Activated CD4-positive, alpha-beta T cell treated with anti-CD3 and anti-CD28 coated beads for 36 hours (primary cell): ENCODE measurements around the gene SHPK. TPM values are rescaled to one million over a fixed set of nuclear protein-coding genes. Genes with fewer than 3 reads are reported as not detected.
"Not testable (repeated sequence)": the region's sequence is repeated elsewhere in the genome, so short reads cannot be mapped to it uniquely, and the experiment has no call there.

Experiments
- ATAC-seq: fragments of 200-7000 bp; cut with Tn5 transposase; one replicate; pipeline ENCODE4 v1.10.0; 2021; ENCODE audit warnings: mild to moderate bottlenecking, moderate library complexity
- CTCF ChIA-PET: fragments of 350-600 bp; sonication (Branson Sonifier 250); formaldehyde crosslinking; loops from one replicate; lab custom pipeline; 2021; ENCODE audit warnings: antibody characterized with exemption; lab: Charles Lee
- POLR2A ChIA-PET: fragments of 350-600 bp; sonication (Branson Sonifier 250); formaldehyde crosslinking; loops from one replicate; lab custom pipeline; 2021; ENCODE audit warnings: antibody characterized with exemption, inconsistent platforms; lab: Charles Lee
- DNase-seq: peaks from one replicate; pipeline ENCODE4 v3.0.0-alpha.2; 2020
- H3K27ac Mint-ChIP-seq: one replicate; pipeline ENCODE4 v1.8.0; 2021; ENCODE audit warnings: mixed read lengths
- H3K27me3 Mint-ChIP-seq: one replicate; pipeline ENCODE4 v1.8.0; 2021; ENCODE audit warnings: mixed read lengths
- H3K36me3 Mint-ChIP-seq: one replicate; pipeline ENCODE4 v1.8.0; 2021; ENCODE audit warnings: low read depth, mixed read lengths
- H3K4me1 Mint-ChIP-seq: one replicate; pipeline ENCODE4 v1.8.0; 2021; ENCODE audit warnings: mixed read lengths
- H3K4me3 Mint-ChIP-seq: one replicate; pipeline ENCODE4 v1.8.0; 2021; ENCODE audit warnings: mild to moderate bottlenecking, moderate library complexity, mixed read lengths
- H3K9me3 Mint-ChIP-seq: one replicate; pipeline ENCODE4 v1.8.0; 2021; ENCODE audit warnings: low read depth, mixed read lengths
- intact Hi-C, 2 experiments: fragments of 100-400 bp; cut with DNase I in 1 of 2; cut with micrococcal nuclease in 1 of 2; formaldehyde crosslinking; loops; one replicate each; pipeline versions ENCODE4 v1.14.2 to v1.15.1; 2022 to 2024; cut with DNase I, micrococcal nuclease
- total RNA-seq, 2 experiments: library from RNA; stranded (reverse); gene quantifications; one replicate each; pipeline ENCODE4 v1.2.3, GENCODE V29; 2021

The SHPK gene
- total RNA-seq, 2 experiments from 2014 or later = 12.5 to 15.0 TPM

DNA sequence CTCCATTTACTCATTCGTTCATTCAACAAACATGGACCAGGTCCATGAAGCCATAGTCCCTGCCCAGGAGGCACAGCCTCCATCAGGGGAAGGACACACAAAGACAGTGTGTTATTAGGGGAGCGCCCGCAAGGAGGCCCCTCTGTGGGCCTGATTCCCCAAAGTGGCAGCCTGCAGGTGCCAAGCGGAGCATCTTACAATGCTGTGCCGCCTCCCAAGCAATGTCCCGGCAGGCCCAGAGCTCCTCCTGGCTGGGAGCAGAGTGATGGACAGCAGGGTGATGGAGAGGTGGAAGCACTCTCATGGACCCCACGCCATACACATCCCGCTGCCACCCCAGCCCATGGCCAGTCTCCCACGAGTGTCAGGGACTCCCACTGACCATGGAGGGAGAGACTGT, 52.6 kb downstream of the SHPK start:
- ChIA-PET POLR2A (interaction anchor here (0.7 kb wide), 1 partner anchor 11 kb away, joined by 3 read pairs; no protein-coding TSS in a partner anchor), CTCF (no interaction called here)
- DNase-seq (no peak), ATAC-seq (no peak)
- Mint-ChIP-seq H3K4me1 (no peaks in the 10 kb centered on the region), H3K9me3 (no peaks in the 10 kb centered on the region), H3K4me3 (no peak overlapping the region), H3K27ac (no peak overlapping the region), H3K36me3 (peaks cover 6% of the 10 kb centered on the region), H3K27me3 (no peaks in the 10 kb centered on the region)
- intact Hi-C loops = no loop called here

DNA sequence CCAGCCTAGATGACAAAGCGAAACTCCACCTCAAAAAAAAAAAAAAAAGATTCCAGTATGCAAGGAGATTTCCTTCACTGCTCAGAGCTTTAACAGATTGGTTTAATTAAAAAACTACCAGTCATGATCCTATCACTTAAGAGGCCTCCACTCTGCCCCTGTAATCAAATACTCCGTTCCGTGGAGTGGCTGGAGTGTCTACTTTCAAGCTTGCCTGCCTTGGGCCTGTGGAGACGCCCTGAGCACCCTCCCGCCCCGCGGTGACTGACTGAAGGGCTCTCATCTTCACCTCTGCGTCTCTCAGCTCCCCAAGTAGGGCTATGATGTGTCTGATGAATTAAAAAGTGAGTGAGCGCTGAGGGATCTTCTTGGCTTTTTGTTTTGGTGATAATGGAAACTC, 53.1 kb downstream of the SHPK start:
- intact Hi-C loops = no loop called here
- H3K9me3 Mint-ChIP-seq = no peaks in the 10 kb centered on the region
- H3K4me3 Mint-ChIP-seq = no peak overlapping the region
- ATAC-seq (no peak), DNase-seq (no peak)
- ChIA-PET CTCF (interaction anchor here (0.6 to 1.0 kb wide), 2 partner anchors 255 to 264 kb away, joined by 3 read pairs; no protein-coding TSS in a partner anchor), POLR2A (interaction anchor here (0.7 kb wide), 1 partner anchor 11 kb away, joined by 3 read pairs; no protein-coding TSS in a partner anchor)
- H3K4me1 Mint-ChIP-seq = no peaks in the 10 kb centered on the region
- H3K27ac Mint-ChIP-seq = no peak overlapping the region
- H3K27me3 Mint-ChIP-seq = no peaks in the 10 kb centered on the region
- H3K36me3 Mint-ChIP-seq = peaks cover 6% of the 10 kb centered on the region

DNA sequence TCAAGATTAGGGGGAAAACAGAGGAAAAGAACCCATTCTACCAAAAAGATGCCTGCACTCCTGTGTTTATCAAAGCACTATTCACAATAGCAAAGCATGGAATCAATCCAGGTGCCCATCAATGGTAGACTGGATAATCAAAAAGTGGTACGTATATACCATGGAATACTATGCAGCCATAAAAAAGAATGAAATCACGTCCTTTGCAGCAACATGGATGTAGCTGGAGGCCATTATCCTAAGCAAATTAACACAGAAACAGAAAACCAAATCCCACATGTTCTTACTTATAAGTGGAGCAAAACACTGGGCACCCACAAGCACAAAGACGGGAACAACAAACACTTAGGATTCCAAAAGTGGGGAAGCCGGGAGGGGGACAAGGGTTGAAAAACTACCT, 57.4 kb downstream of the SHPK start:
- H3K4me3 Mint-ChIP-seq, ATAC-seq, POLR2A ChIA-PET, intact Hi-C loops, DNase-seq, H3K27ac Mint-ChIP-seq, H3K27me3 Mint-ChIP-seq, CTCF ChIA-PET, H3K4me1 Mint-ChIP-seq, H3K36me3 Mint-ChIP-seq, H3K9me3 Mint-ChIP-seq: not testable (repeated sequence)

DNA sequence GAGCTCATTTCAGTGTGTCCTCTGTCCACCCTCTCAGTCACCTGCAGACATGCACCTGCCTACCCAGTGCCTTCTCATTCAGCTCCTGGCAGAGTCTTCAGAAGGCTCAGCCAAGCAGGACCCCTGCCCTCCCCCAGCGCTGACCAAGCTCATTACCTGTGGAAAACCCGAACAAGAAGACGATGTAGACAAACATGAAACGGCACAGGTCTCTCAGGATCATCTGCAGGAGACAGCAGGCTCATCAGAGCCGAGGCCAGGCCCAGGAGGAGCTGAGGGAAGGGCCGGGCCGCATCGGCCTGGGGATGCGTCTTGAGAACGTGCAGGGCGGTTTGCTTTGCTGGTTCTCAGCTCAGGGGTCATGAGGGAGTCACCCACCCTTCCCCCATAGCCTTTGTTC, 59.1 kb downstream of the SHPK start:
- CTCF ChIA-PET = no interaction called here
- no peak for ATAC-seq
- no peak overlapping the region for H3K27ac Mint-ChIP-seq
- no peaks in the 10 kb centered on the region for H3K4me1 Mint-ChIP-seq
- H3K36me3 Mint-ChIP-seq = peaks cover 3% of the 10 kb centered on the region
- H3K27me3 Mint-ChIP-seq = no peaks in the 10 kb centered on the region
- POLR2A ChIA-PET = no interaction called here
- no peak for DNase-seq
- no peaks in the 10 kb centered on the region for H3K9me3 Mint-ChIP-seq
- H3K4me3 Mint-ChIP-seq = no peak overlapping the region
- intact Hi-C loops = no loop called here

DNA sequence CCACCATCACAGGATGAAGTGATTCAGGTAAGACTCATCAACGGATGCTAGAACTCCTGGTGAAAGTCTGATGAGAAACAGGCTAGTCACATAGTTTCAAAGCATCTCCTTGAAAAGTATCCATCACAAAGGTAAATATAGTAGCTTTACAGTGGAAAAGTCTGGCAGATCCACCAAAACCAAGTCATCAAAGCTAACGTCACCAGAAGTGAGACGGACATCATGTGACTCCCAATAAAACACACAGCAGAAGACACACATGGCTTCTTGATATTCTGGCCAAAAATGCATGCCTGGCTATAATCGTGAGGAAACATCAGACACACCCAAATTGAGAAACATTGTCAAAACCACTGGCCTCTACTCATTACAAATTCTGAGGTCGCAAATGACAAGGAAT, 60.5 kb downstream of the SHPK start:
- ATAC-seq = no peak
- DNase-seq = no peak

DNA sequence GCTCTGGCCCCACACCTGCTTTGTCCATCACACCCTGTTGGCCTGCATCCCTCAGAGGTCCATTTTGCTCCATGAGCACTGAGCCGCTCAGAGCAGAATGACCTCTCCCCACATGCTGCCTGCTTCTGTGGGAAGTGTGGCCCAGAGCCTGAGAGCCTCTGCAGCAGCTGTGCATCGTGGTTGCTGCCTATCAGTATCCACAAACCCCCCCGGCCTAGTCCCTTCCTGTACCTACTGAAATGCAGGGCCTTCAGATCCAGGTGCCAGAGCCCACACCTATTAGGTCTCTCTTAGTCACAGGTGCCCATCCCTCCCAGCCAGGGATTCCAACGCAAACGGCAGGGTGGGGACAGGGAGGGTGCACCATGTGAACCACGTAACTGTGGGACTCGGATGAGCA, 61.8 kb downstream of the SHPK start:
- Mint-ChIP-seq H3K27ac (no peak overlapping the region), H3K27me3 (no peaks in the 10 kb centered on the region), H3K4me1 (no peaks in the 10 kb centered on the region), H3K9me3 (no peaks in the 10 kb centered on the region), H3K36me3 (peaks cover 3% of the 10 kb centered on the region), H3K4me3 (no peak overlapping the region)
- no peak for ATAC-seq
- intact Hi-C loops = no loop called here
- ChIA-PET POLR2A (interaction anchor here (0.6 kb wide), 2 partner anchors 14 to 18 kb away, joined by 3 to 5 read pairs; no protein-coding TSS in a partner anchor), CTCF (no interaction called here)
- no peak for DNase-seq

More for the DNA sequence above, 60.5 kb downstream of the SHPK start:
- CTCF ChIA-PET = interaction anchor here (0.6 kb wide), 1 partner anchor 865 kb away, joined by 3 read pairs; no protein-coding TSS in a partner anchor
- POLR2A ChIA-PET = no interaction called here
- Mint-ChIP-seq H3K27ac (no peak overlapping the region), H3K36me3 (peaks cover 3% of the 10 kb centered on the region), H3K4me1 (no peaks in the 10 kb centered on the region), H3K4me3 (no peak overlapping the region), H3K27me3 (no peaks in the 10 kb centered on the region), H3K9me3 (no peaks in the 10 kb centered on the region)
- intact Hi-C loops = no loop called here

DNA sequence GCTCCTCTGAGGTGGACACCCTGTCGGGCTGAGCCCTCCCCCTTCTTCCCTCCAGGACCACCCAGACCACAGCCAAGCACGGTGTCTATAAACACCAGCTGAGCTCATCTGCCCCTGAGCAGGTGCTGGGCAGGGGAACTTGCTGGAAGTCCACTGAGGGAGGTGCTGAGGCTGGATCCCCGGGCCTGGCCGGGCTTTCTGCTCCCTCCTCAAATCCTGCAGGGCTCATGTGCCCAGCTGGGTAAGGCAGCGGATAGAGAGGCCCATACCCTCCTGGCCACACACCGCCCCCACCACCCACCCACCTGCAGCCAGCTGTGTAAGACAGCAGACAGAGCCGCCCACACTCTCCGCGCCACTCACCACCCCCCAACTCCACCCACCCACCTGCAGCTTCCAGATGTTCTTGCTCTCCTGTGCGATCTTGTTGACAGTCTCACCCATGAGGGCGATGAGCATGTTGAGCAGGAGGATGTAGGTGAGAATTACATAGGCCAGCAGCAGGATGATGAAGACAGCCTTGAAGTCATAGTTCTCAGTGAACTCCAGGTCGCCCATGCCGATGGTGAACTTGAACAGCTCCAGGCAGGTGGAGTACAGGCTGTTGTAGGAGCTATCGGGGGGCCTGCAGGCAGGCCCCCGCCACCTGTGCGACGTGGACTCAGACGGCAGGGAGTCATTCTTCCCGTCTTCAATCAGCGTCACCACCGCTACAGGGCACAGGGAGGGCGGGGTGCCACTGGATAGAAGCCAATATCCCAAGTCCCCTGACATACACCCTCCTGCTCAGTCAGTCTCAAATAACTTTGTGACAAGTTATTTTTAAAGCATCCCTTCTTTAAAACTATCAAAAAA, 62.6 kb downstream of the SHPK start:
- ChIA-PET POLR2A (interaction anchor here (0.6 kb wide), 1 partner anchor 19 kb away, joined by 3 read pairs; no protein-coding TSS in a partner anchor), CTCF (no interaction called here)
- Mint-ChIP-seq H3K27ac (no peak overlapping the region), H3K4me1 (no peaks in the 10 kb centered on the region), H3K9me3 (no peaks in the 10 kb centered on the region), H3K36me3 (peaks cover 3% of the 10 kb centered on the region), H3K4me3 (no peak overlapping the region), H3K27me3 (no peaks in the 10 kb centered on the region)
- intact Hi-C loops = no loop called here
- DNase-seq (no peak), ATAC-seq (no peak)

DNA sequence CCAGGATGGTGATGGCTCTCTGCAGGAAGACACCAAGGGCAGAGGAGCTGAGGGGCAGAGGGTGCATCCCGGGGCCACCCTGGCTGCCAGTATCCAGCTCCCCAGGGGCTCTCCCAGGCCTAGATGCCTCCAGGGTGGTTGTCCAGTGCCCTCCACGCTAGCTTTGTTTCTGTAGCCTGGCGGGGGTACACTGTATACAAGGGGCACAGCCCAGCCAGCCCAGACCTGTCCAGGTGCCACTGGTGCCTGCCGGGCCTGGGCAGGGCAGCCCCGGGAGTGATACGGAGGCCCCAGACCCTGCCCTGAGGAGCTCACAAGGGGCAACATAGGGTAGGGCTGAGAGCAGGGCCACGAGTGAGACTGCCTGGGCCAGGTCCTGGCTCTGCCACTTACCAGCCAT, 63.8 kb downstream of the SHPK start:
- no peaks in the 10 kb centered on the region for H3K4me1 Mint-ChIP-seq
- POLR2A ChIA-PET = interaction anchor here (0.5 kb wide), 1 partner anchor 11 kb away, joined by 3 read pairs; no protein-coding TSS in a partner anchor
- no peak for DNase-seq
- H3K4me3 Mint-ChIP-seq = no peak overlapping the region
- no peaks in the 10 kb centered on the region for H3K9me3 Mint-ChIP-seq
- CTCF ChIA-PET = no interaction called here
- no peaks in the 10 kb centered on the region for H3K27me3 Mint-ChIP-seq
- H3K36me3 Mint-ChIP-seq = peaks cover 3% of the 10 kb centered on the region
- intact Hi-C loops = no loop called here
- no peak overlapping the region for H3K27ac Mint-ChIP-seq
- ATAC-seq = no peak

DNA sequence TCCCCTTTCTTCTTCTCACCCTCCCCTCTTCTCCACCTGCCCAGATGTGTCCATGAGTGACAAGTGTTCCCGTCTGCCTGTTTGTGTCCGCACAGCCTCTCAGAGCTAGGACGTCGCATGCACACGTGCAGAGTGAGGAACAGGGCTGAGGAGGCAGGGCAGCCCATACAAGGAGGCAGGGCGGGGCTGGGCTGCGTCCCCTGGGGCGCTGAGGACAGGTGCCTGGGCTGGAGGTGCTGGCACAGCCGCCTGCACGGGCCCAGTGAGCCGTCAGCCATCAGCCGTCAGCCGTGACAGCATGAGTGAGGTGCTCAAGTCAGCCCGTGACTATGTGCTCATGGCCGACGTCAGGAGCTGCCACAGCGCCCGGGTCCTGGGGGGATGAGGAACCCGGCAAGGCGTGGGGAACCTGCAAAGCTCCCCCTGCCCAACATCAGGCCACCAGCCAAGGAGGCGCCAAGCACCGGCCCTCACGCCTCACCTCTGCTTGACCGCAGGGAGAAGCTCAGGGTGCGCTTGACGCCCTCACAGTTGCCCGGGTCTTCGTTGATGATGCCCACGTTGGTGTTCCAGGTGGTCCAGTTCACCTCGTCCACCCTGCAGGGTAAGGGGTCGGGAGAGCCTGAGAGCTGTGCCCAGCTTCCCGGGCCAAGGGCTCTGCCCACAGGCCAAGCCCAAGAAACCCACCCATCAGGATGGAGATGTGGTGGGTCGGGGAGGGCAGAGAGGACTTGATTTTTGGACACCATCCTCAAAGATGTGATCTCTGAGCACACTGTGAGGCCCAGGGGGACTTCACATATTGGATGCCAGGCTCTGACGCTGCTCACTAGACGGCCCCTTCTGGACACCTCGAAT, 64.8 kb downstream of the SHPK start:
- no peak for ATAC-seq
- H3K27me3 Mint-ChIP-seq = no peaks in the 10 kb centered on the region
- CTCF ChIA-PET = no interaction called here
- H3K9me3 Mint-ChIP-seq = no peaks in the 10 kb centered on the region
- no peaks in the 10 kb centered on the region for H3K4me1 Mint-ChIP-seq
- no peak overlapping the region for H3K4me3 Mint-ChIP-seq
- intact Hi-C loops = no loop called here
- H3K27ac Mint-ChIP-seq = no peak overlapping the region
- H3K36me3 Mint-ChIP-seq = peaks cover 3% of the 10 kb centered on the region
- DNase-seq = no peak
- POLR2A ChIA-PET = interaction anchor here (0.5 kb wide), 1 partner anchor 12 kb away, joined by 3 read pairs; no protein-coding TSS in a partner anchor

DNA sequence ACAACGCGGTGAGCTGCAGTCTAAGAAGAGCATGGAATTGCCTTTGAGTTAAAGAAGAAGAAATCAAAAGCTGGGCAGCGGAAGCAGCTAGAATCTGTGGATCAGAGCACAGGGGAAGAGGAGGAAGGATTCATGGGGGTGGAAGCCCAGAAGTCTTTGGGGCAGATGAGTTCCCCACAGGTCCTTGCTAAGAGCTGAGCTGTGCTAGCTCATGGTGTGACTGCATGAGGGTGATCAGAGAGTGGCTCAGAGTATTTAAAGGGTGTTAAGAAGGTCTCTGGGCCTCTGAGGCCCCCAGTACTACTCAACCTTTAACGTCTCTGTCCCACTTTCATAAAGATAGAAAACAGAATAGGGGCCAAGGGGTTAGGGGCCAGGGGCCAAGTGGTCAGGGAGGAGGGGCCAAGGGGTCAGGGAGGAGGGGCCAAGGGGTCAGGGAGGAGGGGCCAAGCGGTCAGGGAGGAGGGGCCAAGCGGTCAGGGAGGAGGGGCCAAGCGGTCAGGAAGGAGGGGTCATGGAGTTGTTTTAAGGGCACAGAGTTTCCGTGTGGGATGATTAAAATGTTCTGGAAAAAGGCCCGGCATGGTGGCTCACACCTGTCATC, 66.4 kb downstream of the SHPK start:
- Mint-ChIP-seq H3K4me3 (no peak overlapping the region), H3K9me3 (no peaks in the 10 kb centered on the region), H3K4me1 (no peaks in the 10 kb centered on the region), H3K36me3 (peaks cover 3% of the 10 kb centered on the region), H3K27ac (no peak overlapping the region), H3K27me3 (no peaks in the 10 kb centered on the region)
- DNase-seq (no peak), ATAC-seq (no peak)
- intact Hi-C loops = no loop called here
- ChIA-PET CTCF (no interaction called here), POLR2A (no interaction called here)

DNA sequence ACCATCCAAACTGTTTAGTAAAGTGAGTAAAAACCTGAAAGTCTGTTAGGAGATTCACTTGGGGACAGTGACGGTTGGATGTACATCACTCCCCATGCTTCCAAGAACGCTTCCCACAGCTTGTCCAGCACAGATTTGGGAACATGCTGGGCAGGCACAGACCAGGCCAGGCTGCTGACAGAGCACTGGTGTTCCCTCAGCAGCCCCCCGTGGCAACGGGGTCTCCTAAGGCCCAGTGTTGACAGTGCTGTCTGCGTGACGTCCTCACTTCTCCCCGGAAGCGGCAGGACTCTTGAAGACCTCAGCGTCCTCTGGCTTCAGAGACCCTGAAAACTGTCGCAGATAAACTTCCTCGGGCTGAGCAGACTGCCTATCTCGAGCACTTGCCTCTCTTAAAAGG, 69.5 kb downstream of the SHPK start:
- Mint-ChIP-seq H3K27me3 (no peaks in the 10 kb centered on the region), H3K27ac (no peak overlapping the region), H3K36me3 (peaks cover 3% of the 10 kb centered on the region), H3K9me3 (no peaks in the 10 kb centered on the region), H3K4me3 (no peak overlapping the region), H3K4me1 (peaks cover 10% of the 10 kb centered on the region)
- POLR2A ChIA-PET = no interaction called here
- CTCF ChIA-PET = no interaction called here
- intact Hi-C loops = no loop called here
- ATAC-seq (no peak), DNase-seq (no peak)
